IMR-90 (cell line): ENCODE measurements around the gene CLEC2A. TPM values are rescaled to one million over a fixed set of nuclear protein-coding genes. Genes with fewer than 3 reads are reported as not detected.

Experiments used
- ATAC-seq: fragments of 200-7000 bp; cut with Tn5 transposase; 2 replicates; pipeline ENCODE4 v1.9.1; 2020; ENCODE audit warnings: low read depth, mild to moderate bottlenecking, moderate library complexity
- BruUV-seq: library from RNA; stranded (reverse); fragments of 400-500 nt; replicated peaks from 2 replicates; lab custom pipeline; 2021; lab: Mats Ljungman, UMichigan
- CTCF ChIA-PET: fragments of 300-600 bp; formaldehyde crosslinking; extraction: SDS; loops from one replicate; lab custom pipeline; 2021; ENCODE audit warnings: antibody characterized with exemption; lab: Yijun Ruan, JAX
- POLR2A ChIA-PET: fragments of 300-600 bp; sonication (Branson Sonifier 250); formaldehyde crosslinking; loops from one replicate; lab custom pipeline; 2022; ENCODE audit warnings: antibody characterized with exemption; ENCODE audit not compliant: unreplicated experiment; lab: Charles Lee
- DNase-seq: peaks from one replicate; pipeline ENCODE4 v3.0.0; 2013
- H2AFZ ChIP-seq: replicated peaks from 2 replicates; pipeline ENCODE3; 2013; ENCODE audit warnings: low read length, mild to moderate bottlenecking; ENCODE audit not compliant: poor library complexity
- H2AK5ac ChIP-seq: 2 replicates; pipeline ENCODE4 v1.6.1; 2013; ENCODE audit warnings: low read depth, low read length, inconsistent platforms
- H2AK9ac ChIP-seq: replicated peaks from 2 replicates; pipeline ENCODE3; 2013; ENCODE audit warnings: mild to moderate bottlenecking, low read depth, low read length, moderate library complexity; ENCODE audit not compliant: poor library complexity
- H2BK120ac ChIP-seq: 2 replicates; pipeline ENCODE4 v1.6.1; 2013; ENCODE audit warnings: low read depth, low read length, inconsistent platforms
- H2BK15ac ChIP-seq: 3 replicates; pipeline ENCODE4 v1.6.1; 2013; ENCODE audit warnings: low read depth, low read length, inconsistent platforms
- H2BK20ac ChIP-seq: 2 replicates; pipeline ENCODE4 v1.6.1; 2013; ENCODE audit warnings: low read depth, mild to moderate bottlenecking, inconsistent platforms, low read length, moderate library complexity
- H2BK5ac ChIP-seq: 2 replicates; pipeline ENCODE4 v1.6.1; 2013; ENCODE audit warnings: mild to moderate bottlenecking, low read depth, low read length, inconsistent platforms; ENCODE audit not compliant: poor library complexity, severe bottlenecking
- H3K14ac ChIP-seq: replicated peaks from 2 replicates; pipeline ENCODE4 v1.6.1; 2013; ENCODE audit warnings: low read depth, low read length, inconsistent platforms
- H3K18ac ChIP-seq: 2 replicates; pipeline ENCODE4 v1.6.1; 2013; ENCODE audit warnings: low read depth, low read length, control low read depth
- H3K23ac ChIP-seq: 2 replicates; pipeline ENCODE4 v1.6.1; 2013; ENCODE audit warnings: low read depth, low read length, inconsistent platforms
- H3K27ac ChIP-seq: 2 replicates; pipeline ENCODE4 v1.5.1; 2013; ENCODE audit warnings: mild to moderate bottlenecking, control low read depth, low read length; ENCODE audit not compliant: insufficient read depth
- H3K27me3 ChIP-seq: 2 replicates; pipeline ENCODE4 v1.6.1; 2013; ENCODE audit warnings: low read length; ENCODE audit not compliant: control insufficient read depth, insufficient read depth
- H3K36me3 ChIP-seq: 2 replicates; pipeline ENCODE4 v1.6.1; 2013; ENCODE audit warnings: low read length, mixed read lengths; ENCODE audit not compliant: control insufficient read depth, insufficient read depth
- H3K4ac ChIP-seq: 2 replicates; pipeline ENCODE4 v1.6.1; 2013; ENCODE audit warnings: low read depth, low read length, inconsistent platforms
- H3K4me1 ChIP-seq: 2 replicates; pipeline ENCODE4 v1.6.1; 2013; ENCODE audit warnings: low read length, mixed read lengths; ENCODE audit not compliant: control insufficient read depth, insufficient read depth
- H3K4me2 ChIP-seq: 2 replicates; pipeline ENCODE4 v1.6.1; 2013; ENCODE audit warnings: low read depth, mild to moderate bottlenecking, control low read depth, low read length, moderate library complexity
- H3K4me3 ChIP-seq: 2 replicates; pipeline ENCODE4 v1.5.1; 2013; ENCODE audit warnings: low read depth, mild to moderate bottlenecking, control low read depth, low read length, moderate library complexity; ENCODE audit not compliant: insufficient read depth
- H3K56ac ChIP-seq: 2 replicates; pipeline ENCODE4 v1.6.1; 2013; ENCODE audit warnings: low read length, inconsistent platforms; ENCODE audit not compliant: insufficient read depth; ENCODE audit errors: extremely low read depth
- H3K79me1 ChIP-seq, 2 experiments: 2 replicates each; pipeline ENCODE4 v1.6.1; 2013; ENCODE audit warnings: low read length in 2 of 2, inconsistent platforms in 1 of 2, low read depth in 1 of 2
- H3K9ac ChIP-seq: 2 replicates; pipeline ENCODE4 v1.6.1; 2013; ENCODE audit warnings: low read depth, low read length, control low read depth
- H3K9me1 ChIP-seq: 2 replicates; pipeline ENCODE4 v1.6.1; 2013; ENCODE audit warnings: low read length, inconsistent platforms; ENCODE audit not compliant: insufficient read depth
- H3K9me3 ChIP-seq: 2 replicates; pipeline ENCODE4 v1.6.1; 2013; ENCODE audit warnings: low read length; ENCODE audit not compliant: control insufficient read depth, insufficient read depth
- H4K20me1 ChIP-seq: 2 replicates; pipeline ENCODE4 v1.6.1; 2013; ENCODE audit warnings: low read length, inconsistent platforms; ENCODE audit not compliant: insufficient read depth
- H4K5ac ChIP-seq: 2 replicates; pipeline ENCODE4 v1.6.1; 2013; ENCODE audit warnings: mild to moderate bottlenecking, low read depth, low read length, control low read depth
- H4K8ac ChIP-seq, 2 experiments: 2 replicates each; pipeline ENCODE4 v1.6.1; 2013; ENCODE audit warnings: low read depth in 2 of 2, low read length in 2 of 2, control low read depth in 1 of 2, inconsistent platforms in 1 of 2
- H4K91ac ChIP-seq: 2 replicates; pipeline ENCODE4 v1.6.1; 2013; ENCODE audit warnings: low read depth, low read length, inconsistent platforms; ENCODE audit not compliant: insufficient read depth
- BHLHE40 ChIP-seq: fragments of 150-350 bp; IDR thresholded peaks from 2 replicates; pipeline ENCODE4 v1.6.1; 2016; ENCODE audit warnings: mild to moderate bottlenecking, low read depth, low read length
- CEBPB ChIP-seq: IDR thresholded peaks from 2 replicates; pipeline ENCODE4 v1.6.1; 2012; ENCODE audit warnings: low read depth, low read length, improper control_type of control experiment
- ELK1 ChIP-seq: fragments of 150-350 bp; IDR thresholded peaks from 2 replicates; pipeline ENCODE4 v1.6.1; 2016; ENCODE audit warnings: low read depth, mild to moderate bottlenecking, low read length, moderate library complexity, borderline replicate concordance
- FOS ChIP-seq: fragments of 150-350 bp; IDR thresholded peaks from 2 replicates; pipeline ENCODE4 v1.6.1; 2016; ENCODE audit warnings: low read depth, low read length
- NFE2L2 ChIP-seq: fragments of 150-350 bp; IDR thresholded peaks from 2 replicates; pipeline ENCODE4 v1.6.1; 2016; ENCODE audit warnings: low read depth, mild to moderate bottlenecking, low read length
- RAD21 ChIP-seq: IDR thresholded peaks from 2 replicates; pipeline ENCODE4 v1.6.1; 2012; ENCODE audit warnings: low read length, improper control_type of control experiment
- RCOR1 ChIP-seq: IDR thresholded peaks from 2 replicates; pipeline ENCODE4 v1.6.1; 2012; ENCODE audit warnings: mild to moderate bottlenecking, low read length, improper control_type of control experiment; ENCODE audit not compliant: insufficient replicate concordance
- SMC3 ChIP-seq: fragments of 150-350 bp; IDR thresholded peaks from 2 replicates; pipeline ENCODE4 v1.6.1; 2016; ENCODE audit warnings: low read depth, mild to moderate bottlenecking, antibody characterized with exemption, low read length, moderate library complexity
- WGBS, 2 experiments: methylation state at CpG; one replicate each; pipeline versions ENCODE4 v1.1.5 to v1.1.7; 2013; ENCODE audit warnings: missing lambda C conversion rate in 2 of 2; ENCODE audit not compliant: insufficient read length in 1 of 2; ENCODE audit errors: extremely low coverage in 2 of 2; 5-methylcytosine and 5-hydroxymethylcytosine counted together
- dilution Hi-C: fragments of 300-500 bp; cut with HindIII; formaldehyde crosslinking; loops from one replicate; pipeline ENCODE4 v1.14.3; 2018; ENCODE audit warnings: low sequenced_read_pairs; ENCODE audit not compliant: unreplicated experiment
- in situ Hi-C: fragments of 300-500 bp; cut with MboI; formaldehyde crosslinking; loops from 3 replicates; pipeline ENCODE4 v1.14.3; 2019; ENCODE audit warnings: low sequenced_read_pairs, inconsistent platforms, mixed read lengths
- intact Hi-C: fragments of 100-400 bp; cut with micrococcal nuclease; formaldehyde crosslinking; loops from 2 replicates; pipeline ENCODE4 v1.10.0; 2022
- polyA plus RNA-seq, 3 experiments: library from polyadenylated mRNA; depleted of rRNA; stranded (reverse); fragments of >200 nt; gene quantifications; 2 replicates each; pipeline ENCODE4 v1.2.3, GENCODE V29; 2012; ENCODE audit warnings: low replicate concordance in 1 of 3
- total RNA-seq: library from RNA; depleted of rRNA; stranded (reverse); fragments of >200 nt; gene quantifications from 2 replicates; pipeline ENCODE4 v1.2.3, GENCODE V29; 2012
- TF ChIP-seq, protein P1 (sequence below): fragments of 150-350 bp; IDR thresholded peaks from 2 replicates; pipeline ENCODE4 v1.6.1; 2017; ENCODE audit warnings: mild to moderate bottlenecking, antibody characterized with exemption, low read length, low read depth

Gene CLEC2A
- total and polyA plus RNA-seq, 2 of the 4 experiments (the other 2 are of a cell fraction): not detected

GRCh38 chr12:9961901-9962300 is 29.7 kb upstream of the CLEC2A start:
- Histone ChIP-seq H2BK20ac (no peak overlapping the region), H3K23ac (no peak overlapping the region), H3K14ac (no peak overlapping the region), H4K8ac (no peak overlapping the region), H3K9ac (no peak overlapping the region), H4K91ac (no peak overlapping the region), H3K9me1 (no peaks in the 10 kb centered on the region), H2AK9ac (no peak overlapping the region), H4K5ac (no peak overlapping the region), H3K4me3 (no peak overlapping the region), H3K36me3 (no peaks in the 10 kb centered on the region), H3K56ac (no peak overlapping the region), H3K18ac (no peak overlapping the region), H2BK120ac (no peak overlapping the region), H3K9me3 (no peaks in the 10 kb centered on the region), H2AK5ac (no peak overlapping the region), H3K27me3 (peaks cover 4% of the 10 kb centered on the region), H4K20me1 (no peaks in the 10 kb centered on the region), H3K27ac (no peak overlapping the region), H3K4ac (no peak overlapping the region), H3K4me1 (no peaks in the 10 kb centered on the region), H2AFZ (no peak overlapping the region), H3K4me2 (no peak overlapping the region), H3K79me1 (no peaks in the 10 kb centered on the region), H2BK5ac (no peak overlapping the region), H2BK15ac (no peak overlapping the region)
- ATAC-seq (no peak), DNase-seq (no peak)
- TF ChIP-seq SMC3: no peak
- TF ChIP-seq ELK1: no peak
- no peak for TF ChIP-seq CEBPB
- TF ChIP-seq RCOR1: no peak
- TF ChIP-seq RAD21: no peak
- no peak for TF ChIP-seq BHLHE40
- TF ChIP-seq FOS: no peak
- TF ChIP-seq, protein P1, sequence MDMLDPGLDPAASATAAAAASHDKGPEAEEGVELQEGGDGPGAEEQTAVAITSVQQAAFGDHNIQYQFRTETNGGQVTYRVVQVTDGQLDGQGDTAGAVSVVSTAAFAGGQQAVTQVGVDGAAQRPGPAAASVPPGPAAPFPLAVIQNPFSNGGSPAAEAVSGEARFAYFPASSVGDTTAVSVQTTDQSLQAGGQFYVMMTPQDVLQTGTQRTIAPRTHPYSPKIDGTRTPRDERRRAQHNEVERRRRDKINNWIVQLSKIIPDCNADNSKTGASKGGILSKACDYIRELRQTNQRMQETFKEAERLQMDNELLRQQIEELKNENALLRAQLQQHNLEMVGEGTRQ: no peak
- no peak for TF ChIP-seq NFE2L2
- CTCF ChIA-PET: no interaction called here
- no TSS peak for BruUV-seq
- POLR2A ChIA-PET: no interaction called here
- WGBS, 2 experiments: no CpG with 5 or more reads among the region's 3 CpGs
- in situ Hi-C loops: no loop called here
- intact Hi-C loops: no loop called here
- dilution Hi-C loops: no loop called here
